Measurements from ENCODE around the gene RETREG2.
"Not testable (repeated sequence)": the region's sequence is repeated elsewhere in the genome, so short reads cannot be mapped to it uniquely, and the experiment has no call there.

Gene RETREG2

GRCh38 chr2:219186754-219187456 is 8.8 kb downstream of the RETREG2 start:
- DNase-seq, result no peak

- no peak for DNase-seq
Observed at GRCh38 chr2:219197388-219197787, 19.3 kb downstream of the RETREG2 start.

- DNase-seq, result no peak
Observed at GRCh38 chr2:219198974-219199373, 20.9 kb downstream of the RETREG2 start.

- DNase-seq, result no peak
Observed at GRCh38 chr2:219199470-219200211, 21.6 kb downstream of the RETREG2 start.

- peak in 3 of 51 donors; percentile 7 to 20 (median 13) for DNase-seq
Observed at GRCh38 chr2:219200502-219201326, 22.6 kb downstream of the RETREG2 start.

GRCh38 chr2:219201331-219201730 is 23.3 kb downstream of the RETREG2 start:
- DNase-seq, result not testable (repeated sequence)

- no peak for DNase-seq
Observed at GRCh38 chr2:219204425-219205164, 26.5 kb downstream of the RETREG2 start.

- no peak for DNase-seq
Observed at GRCh38 chr2:219205165-219205538, 27.1 kb downstream of the RETREG2 start.

- peak in 1 of 51 donors; percentile 34 for DNase-seq
Observed at GRCh38 chr2:219205981-219206327, 27.9 kb downstream of the RETREG2 start.

- DNase-seq, result peak; percentile 60 to 97 (median 91)
Observed at GRCh38 chr2:219206328-219207133, 28.5 kb downstream of the RETREG2 start, which contains the start of gene ZFAND2B. TSS of gene ZFAND2B (plus strand) at chr2:219206782. CDS start at chr2:219206988, 206 bp downstream.

GRCh38 chr2:219207134-219207883 is 29.2 kb downstream of the RETREG2 start:
- DNase-seq, result peak in 3 of 51 donors; percentile 35 to 75 (median 71)

GRCh38 chr2:219207884-219208740 is 30.0 kb downstream of the RETREG2 start:
- DNase-seq, result no peak

- DNase-seq, result no peak
Observed at GRCh38 chr2:219209236-219210195, 31.4 kb downstream of the RETREG2 start.

GRCh38 chr2:219210196-219210885 is 32.3 kb downstream of the RETREG2 start:
- no peak for DNase-seq

- no peak for DNase-seq
Observed at GRCh38 chr2:219210886-219211362, 32.8 kb downstream of the RETREG2 start.

- DNase-seq, result no peak
Observed at GRCh38 chr2:219213026-219213415, 34.9 kb downstream of the RETREG2 start.
